Ascending aorta (tissue), 2 donors: ENCODE results near the gene PIGBOS1. TPM values are rescaled to one million over a fixed set of nuclear protein-coding genes. Genes with fewer than 3 reads are reported as not detected.
"Not testable (repeated sequence)": the region's sequence is repeated elsewhere in the genome, so short reads cannot be mapped to it uniquely, and the experiment has no call there.

Experiments used
- DNase-seq, 2 donors: peaks; one replicate each; pipeline ENCODE4 v3.0.0-alpha.2; 2019; ENCODE audit warnings: low spot score in 2 of 2
- H3K27ac ChIP-seq, 2 donors: fragments of 200-600 bp; sonication (generic); one replicate each; pipeline ENCODE4 v1.5.1; 2016 to 2017; ENCODE audit warnings: mild to moderate bottlenecking in 1 of 2
- H3K27me3 ChIP-seq: fragments of 200-600 bp; sonication (generic); one replicate; pipeline ENCODE4 v1.5.1; 2017
- H3K36me3 ChIP-seq, 2 donors: fragments of 200-600 bp; sonication (generic); one replicate each; pipeline ENCODE4 v1.5.1; 2016
- H3K4me1 ChIP-seq, 2 donors: fragments of 200-600 bp; sonication (generic); one replicate each; pipeline ENCODE4 v1.5.1; 2016 to 2017; ENCODE audit warnings: mild to moderate bottlenecking in 1 of 2
- H3K4me3 ChIP-seq, 2 donors: fragments of 200-600 bp; sonication (generic); one replicate each; pipeline ENCODE4 v1.5.1; 2016 to 2017; ENCODE audit warnings: mild to moderate bottlenecking in 1 of 2
- H3K9me3 ChIP-seq, 2 donors: fragments of 200-600 bp; sonication (generic); one replicate each; pipeline ENCODE4 v1.5.1; 2016
- CTCF ChIP-seq, 3 experiments: fragments of 200-600 bp in 2 of 3; fragments of 450-650 bp in 1 of 3; sonication (generic) in 2 of 3; IDR thresholded peaks; one replicate each; pipeline ENCODE4 v1.5.1; 2016 to 2019; ENCODE audit warnings: antibody characterized with exemption in 3 of 3, mild to moderate bottlenecking in 1 of 3, moderate library complexity in 1 of 3
- intact Hi-C: fragments of 100-400 bp; cut with DNase I; formaldehyde crosslinking; loops from one replicate; pipeline ENCODE4 v1.15.1; 2023
- total RNA-seq: library from RNA; depleted of rRNA; stranded (reverse); fragments of >200 nt; gene quantifications from one replicate; pipeline ENCODE4 v1.1.0, GENCODE V29; 2016

PIGBOS1 gene
- total RNA-seq, 1 donor from 2014 or later, result 4.7 TPM

GRCh38 chr15:55327387-55327786 lies 8.5 kb upstream of the PIGBOS1 start:
- intact Hi-C loops, result no loop called here
- H3K27ac ChIP-seq, result no peak overlapping the region
- H3K4me3 ChIP-seq, result no peak overlapping the region
- TF ChIP-seq CTCF (IDR thresholded peaks at IDR 0.05), result no peak
- H3K27me3 ChIP-seq, result no peaks in the 10 kb centered on the region
- H3K9me3 ChIP-seq, result no peaks in the 10 kb centered on the region
- peaks cover 21 to 40% of the 10 kb centered on the region in 2 donors for H3K36me3 ChIP-seq
- no peaks in the 10 kb centered on the region for H3K4me1 ChIP-seq
- no peak for DNase-seq

- no peak for TF ChIP-seq CTCF (IDR thresholded peaks at IDR 0.05)
- Histone ChIP-seq H3K4me3 (no peak overlapping the region), H3K27ac (no peak overlapping the region), H3K36me3 (peaks cover 2 to 5% of the 10 kb centered on the region in 2 donors), H3K9me3 (no peaks in the 10 kb centered on the region), H3K4me1 (peaks cover 0 to 15% of the 10 kb centered on the region in 2 donors), H3K27me3 (no peaks in the 10 kb centered on the region)
- intact Hi-C loops, result no loop called here
- DNase-seq, result no peak
These were observed 3.5 kb upstream of the PIGBOS1 start for GRCh38 chr15:55322467-55322866.

DNA sequence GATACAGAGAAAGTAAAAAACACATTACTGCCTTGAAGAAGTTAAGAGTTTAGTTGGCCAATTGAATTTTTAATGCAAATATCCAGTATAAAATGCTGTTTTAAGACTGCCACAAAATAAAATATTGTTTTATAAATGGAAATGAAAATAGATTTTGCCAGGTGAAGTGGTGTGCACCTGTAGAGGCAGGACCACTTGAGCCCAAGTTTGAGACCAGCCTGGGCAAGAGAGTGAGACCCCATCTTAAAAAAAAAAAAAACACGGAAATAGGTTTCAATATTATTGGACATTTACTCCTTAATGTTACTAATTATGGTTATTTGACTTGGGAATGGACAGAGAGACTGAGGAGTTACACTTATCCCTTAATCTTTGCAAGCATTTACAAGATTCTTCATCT lies 2.0 kb upstream of the PIGBOS1 start:
- intact Hi-C loops, result no loop called here
- Histone ChIP-seq H3K4me1 (peaks cover 0 to 17% of the 10 kb centered on the region in 2 donors), H3K4me3 (no peak overlapping the region), H3K36me3 (peaks cover 2 to 5% of the 10 kb centered on the region in 2 donors), H3K27ac (no peak overlapping the region), H3K27me3 (no peaks in the 10 kb centered on the region), H3K9me3 (no peaks in the 10 kb centered on the region)
- no peak for TF ChIP-seq CTCF (IDR thresholded peaks at IDR 0.05)
- no peak for DNase-seq

GRCh38 chr15:55320238-55320550 lies 1.3 kb upstream of the PIGBOS1 start:
- H3K4me1 ChIP-seq, result peaks cover 0 to 17% of the 10 kb centered on the region in 2 donors
- peaks cover 2 to 5% of the 10 kb centered on the region in 2 donors for H3K36me3 ChIP-seq
- DNase-seq, result no peak
- intact Hi-C loops, result no loop called here
- no peak for TF ChIP-seq CTCF (IDR thresholded peaks at IDR 0.05)
- no peaks in the 10 kb centered on the region for H3K9me3 ChIP-seq
- H3K27ac ChIP-seq, result peak overlapping the region in 1 of 2 donors; percentile 28
- peak overlapping the region; percentile 65 to 71 for H3K4me3 ChIP-seq
- no peaks in the 10 kb centered on the region for H3K27me3 ChIP-seq

DNA sequence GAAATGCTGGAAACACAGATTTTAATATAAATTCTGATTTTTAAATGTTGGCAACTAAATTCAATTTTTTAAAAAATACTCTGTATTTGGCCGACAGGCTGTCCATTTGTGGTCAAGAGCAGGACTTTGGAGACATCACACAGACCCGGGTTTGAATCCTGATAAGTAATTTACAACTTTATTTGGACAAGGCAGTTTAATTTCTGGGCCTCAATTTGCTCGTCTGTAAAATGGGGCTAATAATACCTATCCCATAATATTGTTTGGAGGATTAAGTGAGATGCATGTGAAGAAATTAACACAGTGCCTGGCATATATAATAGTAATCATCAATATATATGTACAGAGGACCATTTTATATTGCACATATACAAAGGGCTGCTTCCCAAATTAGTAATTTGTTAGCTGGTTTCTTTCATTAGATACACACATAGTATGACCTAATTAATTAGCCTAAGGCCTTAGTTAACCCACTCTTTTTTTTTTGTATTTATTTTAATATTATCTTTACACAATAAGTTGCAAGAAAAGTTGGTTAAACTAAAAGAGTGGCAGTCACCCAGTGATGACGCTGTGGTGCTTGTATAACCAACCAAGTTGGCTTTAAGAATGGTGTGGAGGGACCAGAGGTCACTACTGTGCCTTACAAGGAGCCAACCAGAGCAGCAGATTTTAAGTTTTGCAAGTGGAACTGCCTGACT lies 764 bp upstream of the PIGBOS1 start:
- Histone ChIP-seq H3K9me3 (no peaks in the 10 kb centered on the region), H3K4me3 (peak overlapping the region; percentile 65 to 71), H3K4me1 (peaks cover 0 to 17% of the 10 kb centered on the region in 2 donors), H3K27ac (peak overlapping the region; percentile 89), H3K27me3 (no peaks in the 10 kb centered on the region), H3K36me3 (peaks cover 0 to 1% of the 10 kb centered on the region in 2 donors)
- DNase-seq, result peak in 1 of 2 donors; percentile 72
- intact Hi-C loops, result loop anchor here (2.0 kb wide), 1 partner anchor 89 kb away; the partner anchor contains the start of genes CCPG1 and PIERCE2
- TF ChIP-seq CTCF (IDR thresholded peaks at IDR 0.05), result no peak

- H3K27ac ChIP-seq, H3K36me3 ChIP-seq, H3K4me1 ChIP-seq, H3K27me3 ChIP-seq, H3K4me3 ChIP-seq, intact Hi-C loops, H3K9me3 ChIP-seq, DNase-seq: not testable (repeated sequence)
These were observed 16.1 kb downstream of the PIGBOS1 start for GRCh38 chr15:55302801-55303200.
